T follicular helper cell (primary cell): ENCODE measurements around the gene ZEB1.
"Not testable (repeated sequence)": the region's sequence is repeated elsewhere in the genome, so short reads cannot be mapped to it uniquely, and the experiment has no call there.

Experiments
- DNase-seq: peaks from one replicate; pipeline ENCODE4 v3.0.0-alpha.2; 2020; ENCODE audit warnings: low read depth

Gene ZEB1

DNA sequence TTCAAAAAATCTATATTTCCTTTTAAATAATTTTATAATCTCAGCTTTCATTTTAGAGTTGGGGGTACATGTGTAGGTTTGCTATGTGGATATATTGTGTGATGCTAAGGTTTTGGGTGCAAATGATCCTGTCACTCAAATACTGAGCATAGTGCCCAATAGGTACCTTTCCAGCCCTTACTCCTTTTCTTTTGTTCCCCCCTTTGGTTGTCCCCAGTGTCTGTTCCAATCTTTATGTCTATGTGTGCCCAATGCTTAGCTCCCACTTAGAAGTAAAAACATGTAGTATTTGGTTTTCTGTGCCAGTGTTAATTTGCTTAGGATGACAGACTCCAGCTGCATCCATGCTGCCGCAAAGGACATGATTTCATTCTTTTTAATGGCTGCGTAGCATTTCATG, 103.6 kb downstream of the ZEB1 start:
- DNase-seq = no peak

GRCh38 chr10:31424473-31424872, 105.5 kb downstream of the ZEB1 start:
- DNase-seq = no peak

DNA sequence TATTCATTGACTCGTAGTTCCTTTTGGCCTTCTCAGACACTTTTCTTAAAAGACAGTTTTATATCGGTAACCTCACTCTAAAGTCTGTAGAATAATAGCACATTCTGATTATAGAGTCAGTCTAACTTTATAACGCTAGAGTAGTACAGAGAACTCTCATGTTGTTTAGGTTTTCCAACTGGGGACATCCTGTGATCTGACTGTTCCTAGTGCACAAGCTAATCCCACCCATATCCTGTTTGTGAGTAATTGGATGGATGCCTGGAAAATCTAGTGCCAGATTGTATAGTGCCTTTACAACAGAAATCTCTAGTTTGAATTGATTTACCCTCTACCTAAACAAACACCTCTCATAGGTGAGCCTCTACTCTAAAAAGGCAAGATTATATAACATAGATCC, 107.4 kb downstream of the ZEB1 start:
- DNase-seq = no peak

DNA sequence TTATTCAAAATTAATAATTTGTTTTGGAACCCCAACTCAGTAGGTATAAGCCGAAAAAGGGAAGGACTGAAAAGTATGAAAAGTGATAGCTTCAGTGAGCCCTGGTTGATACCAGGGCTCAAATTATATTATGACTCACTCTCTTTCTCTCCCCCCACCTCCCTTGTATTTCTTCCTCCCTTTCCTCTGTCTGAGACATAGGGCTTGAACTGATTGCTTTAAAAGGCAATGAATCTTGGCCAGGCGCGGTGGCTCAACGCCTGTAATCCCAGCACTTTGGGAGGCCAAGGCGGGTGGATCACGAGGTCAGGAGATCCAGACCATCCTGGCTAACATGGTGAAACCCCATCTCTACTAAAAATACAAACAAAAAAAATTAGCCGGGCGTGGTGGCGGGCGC, 108.3 kb downstream of the ZEB1 start:
- DNase-seq = not testable (repeated sequence)

- not testable (repeated sequence) for DNase-seq
These were observed 109.5 kb downstream of the ZEB1 start for GRCh38 chr10:31428499-31428898.

- DNase-seq = no peak
These were observed 112.0 kb downstream of the ZEB1 start for GRCh38 chr10:31431021-31431420.

DNA sequence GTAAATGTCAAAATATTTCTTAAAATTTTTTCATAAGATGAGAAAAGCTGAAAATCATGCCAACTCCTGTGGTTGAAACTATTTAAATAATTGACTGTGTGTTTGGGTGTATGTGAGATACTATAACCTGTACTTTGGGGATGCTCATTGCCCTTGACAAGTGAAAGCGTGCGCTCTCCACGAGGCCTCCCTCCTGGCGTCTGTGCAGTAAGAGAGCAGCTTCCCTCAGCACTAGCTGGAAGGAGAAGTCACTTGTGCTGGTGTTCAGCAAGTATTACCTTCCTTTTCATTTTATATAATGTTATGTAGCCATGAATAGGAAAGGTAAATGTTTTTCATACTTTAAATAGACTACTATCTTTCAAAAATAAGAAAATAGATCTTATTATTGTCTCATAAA, 118.9 kb downstream of the ZEB1 start:
- no peak for DNase-seq

DNA sequence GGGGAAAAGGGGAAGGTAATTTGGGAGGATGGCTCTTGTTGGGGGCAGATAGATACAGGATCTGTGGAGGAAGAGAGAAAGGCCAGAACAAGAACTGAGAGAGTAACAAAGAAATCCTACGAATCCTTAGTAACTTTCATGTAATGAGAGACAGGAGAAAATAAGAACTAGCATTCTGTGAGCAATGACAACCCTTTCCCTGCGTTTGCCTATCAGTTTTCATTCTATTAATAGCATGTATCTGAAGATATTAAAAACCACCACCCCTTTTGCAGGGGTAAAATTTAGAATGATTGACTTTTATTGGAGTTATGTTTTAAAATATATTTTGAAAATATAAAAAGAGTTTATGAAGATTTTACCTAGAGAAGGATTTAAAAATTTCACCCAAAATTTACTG, 132.8 kb downstream of the ZEB1 start:
- no peak for DNase-seq

GRCh38 chr10:31456468-31456867, 137.5 kb downstream of the ZEB1 start:
- DNase-seq = no peak

GRCh38 chr10:31457858-31458257, 138.8 kb downstream of the ZEB1 start:
- no peak for DNase-seq

DNA sequence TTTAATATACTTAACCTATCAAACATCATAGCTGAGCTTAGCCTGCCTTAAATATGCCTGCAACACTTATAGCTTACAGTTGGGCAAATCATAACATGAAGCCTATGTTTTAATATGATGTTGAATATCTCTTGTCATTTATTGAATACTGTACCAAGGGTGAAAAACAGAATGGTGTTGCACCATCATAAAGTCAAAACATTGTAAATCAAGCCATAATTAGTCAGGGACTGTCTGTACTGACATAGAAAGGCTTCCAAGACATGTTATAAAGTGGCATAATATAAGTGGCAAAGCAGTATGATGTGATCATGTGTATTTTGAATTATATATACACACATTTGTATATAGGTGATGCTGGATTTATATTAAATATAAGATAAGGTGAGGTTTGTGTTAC, 140.0 kb downstream of the ZEB1 start:
- no peak for DNase-seq

DNA sequence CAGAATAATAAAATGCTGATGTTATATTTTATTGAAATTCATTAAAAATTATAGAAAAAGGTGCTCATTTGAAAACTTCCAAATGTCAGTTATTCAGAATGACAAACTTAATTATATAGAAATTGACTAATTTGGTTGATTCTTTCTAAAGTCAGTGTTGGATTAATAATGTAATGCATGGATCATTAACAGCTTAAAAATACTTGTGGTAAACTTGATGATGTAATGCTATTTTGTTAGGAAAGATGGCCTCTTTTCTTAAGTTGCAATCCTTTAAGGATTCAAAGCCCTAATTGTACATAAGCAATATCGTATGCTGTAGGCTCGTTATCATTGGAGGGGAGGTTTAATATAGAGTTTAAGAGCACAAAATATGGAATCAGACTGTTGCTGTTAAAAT, 141.2 kb downstream of the ZEB1 start:
- no peak for DNase-seq

- no peak for DNase-seq
These were observed 145.5 kb downstream of the ZEB1 start for GRCh38 chr10:31464552-31464951.

- no peak for DNase-seq
These were observed 147.3 kb downstream of the ZEB1 start for GRCh38 chr10:31466313-31466712.

GRCh38 chr10:31467791-31468535, 148.9 kb downstream of the ZEB1 start:
- no peak for DNase-seq

- DNase-seq = no peak
These were observed 149.5 kb downstream of the ZEB1 start for GRCh38 chr10:31468536-31468859.

GRCh38 chr10:31475519-31475918, 156.5 kb downstream of the ZEB1 start:
- no peak for DNase-seq

DNA sequence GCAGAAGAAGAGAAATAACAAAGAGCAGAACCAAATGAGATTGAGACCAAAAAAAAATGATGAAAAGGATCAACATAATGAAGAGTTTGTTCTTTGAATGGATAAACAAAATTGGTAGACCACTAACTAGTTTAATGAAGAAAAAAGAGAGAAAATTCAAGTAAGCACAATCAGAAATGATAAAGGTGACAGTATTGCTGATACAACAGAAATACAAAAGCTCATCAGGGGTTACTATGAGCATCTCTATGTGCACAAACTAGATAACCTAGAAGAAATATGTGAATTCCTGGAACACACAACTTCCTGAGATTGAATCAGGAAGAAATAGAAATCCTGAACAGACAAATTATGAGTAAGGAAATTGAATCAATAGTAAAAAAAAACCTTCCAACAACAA, 157.1 kb downstream of the ZEB1 start:
- DNase-seq = no peak

GRCh38 chr10:31477584-31477983, 158.6 kb downstream of the ZEB1 start:
- no peak for DNase-seq

- no peak for DNase-seq
These were observed 160.7 kb downstream of the ZEB1 start for GRCh38 chr10:31479752-31480151.

DNA sequence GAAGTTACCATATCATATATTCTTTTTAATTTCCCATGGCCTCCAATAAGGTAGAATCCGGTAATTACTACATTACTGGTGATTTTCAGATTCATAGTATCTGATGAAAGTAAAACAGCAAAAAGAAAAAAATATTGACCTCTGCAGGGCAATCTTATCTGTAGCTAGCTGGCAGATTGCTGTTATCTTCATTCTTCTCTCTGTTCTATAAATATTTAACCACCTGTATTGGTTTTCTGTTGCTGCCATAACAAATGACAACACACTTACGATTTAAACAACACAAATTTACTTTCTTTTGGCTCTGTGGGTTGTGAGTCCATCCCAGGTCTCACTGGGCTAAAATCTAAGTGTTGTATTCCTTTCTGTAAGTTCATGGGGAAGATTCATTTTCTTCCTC, 164.5 kb downstream of the ZEB1 start:
- DNase-seq = no peak

- DNase-seq = no peak
These were observed 165.6 kb downstream of the ZEB1 start for GRCh38 chr10:31484431-31485135.

DNA sequence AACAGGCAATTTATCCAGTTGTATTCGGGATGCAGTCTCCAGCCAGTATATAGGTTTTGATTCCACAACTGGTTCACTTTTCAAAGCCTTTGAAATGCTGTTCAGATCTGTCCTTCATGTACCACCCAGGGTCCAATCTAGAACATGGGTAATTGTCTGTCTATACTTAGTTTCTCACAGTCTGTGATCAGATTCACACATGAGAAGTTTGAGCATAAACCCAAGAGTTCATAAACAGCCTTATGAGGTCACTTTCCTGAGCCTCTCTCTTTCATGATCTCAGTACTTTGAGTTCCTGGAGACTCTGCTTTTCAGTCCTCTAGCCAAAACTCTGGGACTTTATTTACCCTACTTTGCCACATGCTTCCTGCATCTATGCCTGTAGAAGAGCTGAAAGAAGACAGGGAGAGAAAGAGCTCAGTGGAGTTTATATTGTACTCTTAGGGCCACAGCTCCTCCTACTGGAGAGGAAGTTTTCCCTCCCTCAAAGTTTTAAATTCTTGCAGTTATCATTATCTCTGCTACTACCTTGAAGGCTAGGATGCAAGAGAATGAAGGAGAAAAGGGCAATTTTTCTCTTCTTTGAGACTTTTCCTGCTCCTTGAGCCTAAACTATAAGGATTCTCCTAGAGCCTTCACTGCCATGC, 172.0 kb downstream of the ZEB1 start:
- no peak for DNase-seq
